ENCODE data around the gene FGD1.

Gene FGD1

GRCh38 chrX:54470054-54470760, 25.8 kb downstream of the FGD1 start:
- DNase-seq, result no peak

GRCh38 chrX:54452920-54453319, 43.1 kb downstream of the FGD1 start:
- no peak for DNase-seq

- DNase-seq, result no peak
Measured at GRCh38 chrX:54449929-54450328, 46.1 kb downstream of the FGD1 start.

- DNase-seq, result no peak
Measured at GRCh38 chrX:54447461-54447860, 48.6 kb downstream of the FGD1 start.

GRCh38 chrX:54446084-54446483, 50.0 kb downstream of the FGD1 start:
- DNase-seq, result no peak

- DNase-seq, result no peak
Measured at GRCh38 chrX:54444752-54445151, 51.3 kb downstream of the FGD1 start.

- DNase-seq, result no peak
Measured at GRCh38 chrX:54442790-54443189, 53.2 kb downstream of the FGD1 start.

- DNase-seq, result peak; percentile 68
Measured at GRCh38 chrX:54439960-54440871, 55.8 kb downstream of the FGD1 start, which contains the start of gene TSR2. TSR2 (plus strand) TSS chrX:54440404; CDS start chrX:54440422, 18 bp downstream.

- no peak for DNase-seq
Measured at GRCh38 chrX:54435121-54435520, 60.9 kb downstream of the FGD1 start.

GRCh38 chrX:54430519-54430918, 65.5 kb downstream of the FGD1 start:
- no peak for DNase-seq

GRCh38 chrX:54427837-54428424, 68.1 kb downstream of the FGD1 start:
- no peak for DNase-seq

- no peak for DNase-seq
Measured at GRCh38 chrX:54423161-54423888, 72.7 kb downstream of the FGD1 start.

GRCh38 chrX:54422168-54422567, 73.9 kb downstream of the FGD1 start:
- no peak for DNase-seq

- DNase-seq, result no peak
Measured at GRCh38 chrX:54419559-54420302, 76.3 kb downstream of the FGD1 start.

- DNase-seq, result no peak
Measured at GRCh38 chrX:54416965-54417364, 79.1 kb downstream of the FGD1 start.

- DNase-seq, result no peak
Measured at GRCh38 chrX:54415534-54416350, 80.3 kb downstream of the FGD1 start.

- DNase-seq, result no peak
Measured at GRCh38 chrX:54413753-54414152, 82.3 kb downstream of the FGD1 start.

GRCh38 chrX:54411732-54412131, 84.3 kb downstream of the FGD1 start:
- no peak for DNase-seq

- DNase-seq, result no peak
Measured at GRCh38 chrX:54407266-54407665, 88.8 kb downstream of the FGD1 start.

GRCh38 chrX:54397113-54397512, 98.9 kb downstream of the FGD1 start:
- no peak for DNase-seq
